ENCODE measurements around the gene CIBAR2. TPM values are rescaled to one million over a fixed set of nuclear protein-coding genes. Genes with fewer than 3 reads are reported as not detected.

Gene CIBAR2
- total and polyA plus RNA-seq, 2 donors: 0.09 to 0.46 TPM

GRCh38 chr16:85113168-85113733, 979 bp upstream of the CIBAR2 start:
- Histone ChIP-seq H3K9me3 (ENCODE audit: control insufficient read depth in 2 of 2, insufficient read depth in 1 of 2, low read length in 1 of 2) (peaks cover 0 to 5% of the 10 kb centered on the region in 2 donors), H3K27me3 (ENCODE audit: control insufficient read depth in 2 of 2, insufficient read depth in 1 of 2, low read length in 1 of 2) (no peaks in the 10 kb centered on the region), H3K4me3 (ENCODE audit: low read length in 2 of 2) (no peak overlapping the region), H3K27ac (ENCODE audit: low read depth in 1 of 2, low read length in 1 of 2) (no peak overlapping the region), H3K36me3 (ENCODE audit: control insufficient read depth in 2 of 2, insufficient read depth in 2 of 2, low read length in 1 of 2) (no peaks in the 10 kb centered on the region), H3K4me1 (ENCODE audit: control insufficient read depth in 2 of 2, insufficient read depth in 2 of 2, low read length in 2 of 2) (peaks cover 0 to 8% of the 10 kb centered on the region in 2 donors)
- DNase-seq (ENCODE audit: low read depth in 6 of 9, low spot score in 9 of 9): no peak
- 97% methylated on average over 14 of the region's 14 CpGs for WGBS

DNA sequence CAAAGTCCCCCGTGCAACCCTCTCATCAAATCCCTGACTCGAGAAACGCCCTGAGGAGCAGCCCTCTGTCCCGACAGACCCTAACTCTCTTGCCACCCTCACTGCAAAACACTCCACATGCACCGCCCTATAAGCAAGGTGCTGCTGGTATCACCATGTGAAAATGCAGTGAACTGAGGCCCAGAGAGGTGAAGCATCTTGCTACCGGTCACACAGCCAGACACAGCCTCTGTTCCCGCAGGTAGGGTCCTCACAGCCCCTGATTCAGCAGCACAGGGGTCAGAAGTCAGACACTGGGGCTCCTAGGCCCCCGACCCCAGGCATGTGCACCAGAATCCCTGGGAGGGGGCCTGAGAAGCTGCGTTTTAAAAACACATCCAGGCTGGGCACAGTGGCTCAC, 1.1 kb downstream of the CIBAR2 start:
- DNase-seq (ENCODE audit: low read depth in 6 of 9, low spot score in 9 of 9): no peak
- H3K27me3 ChIP-seq (ENCODE audit: control insufficient read depth in 2 of 2, insufficient read depth in 1 of 2, low read length in 1 of 2): no peaks in the 10 kb centered on the region
- WGBS: 89% methylated on average over 9 of the region's 9 CpGs

GRCh38 chr16:85110105-85110504, 2.2 kb downstream of the CIBAR2 start:
- H3K27ac ChIP-seq (ENCODE audit: low read depth in 1 of 2, low read length in 1 of 2): no peak overlapping the region
- 98% methylated on average over 19 of the region's 19 CpGs for WGBS
- DNase-seq (ENCODE audit: low read depth in 6 of 9, low spot score in 9 of 9): no peak

More for the DNA sequence above, 1.1 kb downstream of the CIBAR2 start:
- Histone ChIP-seq H3K9me3 (ENCODE audit: control insufficient read depth in 2 of 2, insufficient read depth in 1 of 2, low read length in 1 of 2) (peaks cover 0 to 4% of the 10 kb centered on the region in 2 donors), H3K27ac (ENCODE audit: low read depth in 1 of 2, low read length in 1 of 2) (no peak overlapping the region), H3K4me1 (ENCODE audit: control insufficient read depth in 2 of 2, insufficient read depth in 2 of 2, low read length in 2 of 2) (peaks cover 0 to 8% of the 10 kb centered on the region in 2 donors), H3K36me3 (ENCODE audit: control insufficient read depth in 2 of 2, insufficient read depth in 2 of 2, low read length in 1 of 2) (no peaks in the 10 kb centered on the region), H3K4me3 (ENCODE audit: low read length in 2 of 2) (no peak overlapping the region)

DNA sequence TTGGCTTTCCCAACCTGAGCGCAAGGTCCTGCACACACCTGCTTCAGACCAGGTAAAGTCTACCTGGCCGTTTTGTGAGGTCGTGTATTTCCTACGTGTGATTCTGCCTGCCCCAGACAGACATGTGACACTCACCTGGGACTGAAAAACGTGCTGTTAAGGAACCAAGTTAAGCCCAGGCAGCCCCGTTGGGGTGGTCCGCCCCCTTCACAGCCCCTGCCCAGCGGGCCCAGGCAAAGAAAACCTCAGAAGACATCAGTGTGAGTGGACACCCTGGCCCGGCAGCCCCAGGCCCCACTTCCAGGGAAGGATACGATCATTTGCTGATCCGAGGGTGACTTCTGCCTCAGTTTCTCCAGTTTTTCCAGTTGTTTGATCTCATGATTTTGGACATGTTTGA, 4.7 kb downstream of the CIBAR2 start:
- peaks cover 0 to 4% of the 10 kb centered on the region in 2 donors for H3K9me3 ChIP-seq (ENCODE audit: control insufficient read depth in 2 of 2, insufficient read depth in 1 of 2, low read length in 1 of 2)
- H3K27me3 ChIP-seq (ENCODE audit: control insufficient read depth in 2 of 2, insufficient read depth in 1 of 2, low read length in 1 of 2): no peaks in the 10 kb centered on the region
- no peak overlapping the region for H3K27ac ChIP-seq (ENCODE audit: low read depth in 1 of 2, low read length in 1 of 2)
- no peak overlapping the region for H3K4me3 ChIP-seq (ENCODE audit: low read length in 2 of 2)
- H3K36me3 ChIP-seq (ENCODE audit: control insufficient read depth in 2 of 2, insufficient read depth in 2 of 2, low read length in 1 of 2): no peaks in the 10 kb centered on the region
- DNase-seq (ENCODE audit: low read depth in 6 of 9, low spot score in 9 of 9): no peak
- WGBS: 95% methylated on average over 11 of the region's 11 CpGs
- peaks cover 0 to 21% of the 10 kb centered on the region in 2 donors for H3K4me1 ChIP-seq (ENCODE audit: control insufficient read depth in 2 of 2, insufficient read depth in 2 of 2, low read length in 2 of 2)

More at GRCh38 chr16:85110105-85110504, 2.2 kb downstream of the CIBAR2 start:
- H3K4me3 ChIP-seq (ENCODE audit: low read length in 2 of 2): no peak overlapping the region
- H3K9me3 ChIP-seq (ENCODE audit: control insufficient read depth in 2 of 2, insufficient read depth in 1 of 2, low read length in 1 of 2): peaks cover 0 to 4% of the 10 kb centered on the region in 2 donors
- peaks cover 0 to 10% of the 10 kb centered on the region in 2 donors for H3K4me1 ChIP-seq (ENCODE audit: control insufficient read depth in 2 of 2, insufficient read depth in 2 of 2, low read length in 2 of 2)
- no peaks in the 10 kb centered on the region for H3K36me3 ChIP-seq (ENCODE audit: control insufficient read depth in 2 of 2, insufficient read depth in 2 of 2, low read length in 1 of 2)
- H3K27me3 ChIP-seq (ENCODE audit: control insufficient read depth in 2 of 2, insufficient read depth in 1 of 2, low read length in 1 of 2): no peaks in the 10 kb centered on the region

- DNase-seq (ENCODE audit: low read depth in 6 of 9, low spot score in 9 of 9): no peak
- H3K27me3 ChIP-seq (ENCODE audit: control insufficient read depth in 2 of 2, insufficient read depth in 1 of 2, low read length in 1 of 2): no peaks in the 10 kb centered on the region
- H3K4me3 ChIP-seq (ENCODE audit: low read length in 2 of 2): no peak overlapping the region
- H3K9me3 ChIP-seq (ENCODE audit: control insufficient read depth in 2 of 2, insufficient read depth in 1 of 2, low read length in 1 of 2): peaks cover 0 to 4% of the 10 kb centered on the region in 2 donors
- no peaks in the 10 kb centered on the region for H3K36me3 ChIP-seq (ENCODE audit: control insufficient read depth in 2 of 2, insufficient read depth in 2 of 2, low read length in 1 of 2)
- H3K27ac ChIP-seq (ENCODE audit: low read depth in 1 of 2, low read length in 1 of 2): no peak overlapping the region
- 92% methylated on average over 9 of the region's 9 CpGs for WGBS
- H3K4me1 ChIP-seq (ENCODE audit: control insufficient read depth in 2 of 2, insufficient read depth in 2 of 2, low read length in 2 of 2): peaks cover 0 to 21% of the 10 kb centered on the region in 2 donors
Observed at GRCh38 chr16:85107083-85107482, 5.2 kb downstream of the CIBAR2 start.

DNA sequence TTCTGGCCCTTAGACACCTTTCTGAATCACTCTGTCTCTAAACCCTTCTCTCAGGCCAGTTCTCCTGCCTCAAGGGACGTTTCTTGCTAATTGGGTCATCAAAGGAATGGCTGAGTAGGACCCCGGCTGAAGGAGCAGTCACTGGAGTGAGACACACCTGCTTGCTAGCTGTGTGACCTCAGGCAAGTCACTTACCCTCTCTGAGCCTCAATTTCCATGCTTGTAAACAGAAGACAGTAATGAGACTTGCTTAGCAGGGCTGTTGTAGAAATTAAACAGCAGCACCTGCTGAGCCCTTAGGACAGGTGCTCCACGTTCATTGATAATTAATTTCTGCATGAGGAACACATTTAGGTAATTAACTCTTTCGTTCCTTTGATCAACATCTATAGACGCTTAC, 6.8 kb downstream of the CIBAR2 start:
- 94% methylated on average over 5 of the region's 5 CpGs for WGBS
- H3K36me3 ChIP-seq (ENCODE audit: control insufficient read depth in 2 of 2, insufficient read depth in 2 of 2, low read length in 1 of 2): no peaks in the 10 kb centered on the region
- no peak for DNase-seq (ENCODE audit: low read depth in 6 of 9, low spot score in 9 of 9)
- no peaks in the 10 kb centered on the region for H3K27me3 ChIP-seq (ENCODE audit: control insufficient read depth in 2 of 2, insufficient read depth in 1 of 2, low read length in 1 of 2)
- peaks cover 0 to 4% of the 10 kb centered on the region in 2 donors for H3K9me3 ChIP-seq (ENCODE audit: control insufficient read depth in 2 of 2, insufficient read depth in 1 of 2, low read length in 1 of 2)
- no peak overlapping the region for H3K4me3 ChIP-seq (ENCODE audit: low read length in 2 of 2)
- peaks cover 0 to 21% of the 10 kb centered on the region in 2 donors for H3K4me1 ChIP-seq (ENCODE audit: control insufficient read depth in 2 of 2, insufficient read depth in 2 of 2, low read length in 2 of 2)
- H3K27ac ChIP-seq (ENCODE audit: low read depth in 1 of 2, low read length in 1 of 2): no peak overlapping the region

GRCh38 chr16:85104821-85105391, 7.4 kb downstream of the CIBAR2 start:
- Histone ChIP-seq H3K4me1 (ENCODE audit: control insufficient read depth in 2 of 2, insufficient read depth in 2 of 2, low read length in 2 of 2) (peaks cover 0 to 21% of the 10 kb centered on the region in 2 donors), H3K27ac (ENCODE audit: low read depth in 1 of 2, low read length in 1 of 2) (peak overlapping the region in 1 of 2 donors; percentile 65), H3K27me3 (ENCODE audit: control insufficient read depth in 2 of 2, insufficient read depth in 1 of 2, low read length in 1 of 2) (no peaks in the 10 kb centered on the region), H3K9me3 (ENCODE audit: control insufficient read depth in 2 of 2, insufficient read depth in 1 of 2, low read length in 1 of 2) (peaks cover 0 to 4% of the 10 kb centered on the region in 2 donors), H3K36me3 (ENCODE audit: control insufficient read depth in 2 of 2, insufficient read depth in 2 of 2, low read length in 1 of 2) (no peaks in the 10 kb centered on the region), H3K4me3 (ENCODE audit: low read length in 2 of 2) (no peak overlapping the region)
- peak in 5 of 9 donors; percentile 46 to 79 (median 49) for DNase-seq (ENCODE audit: low read depth in 6 of 9, low spot score in 9 of 9)
- 16% methylated on average over 11 of the region's 11 CpGs for WGBS

GRCh38 chr16:85104147-85104546, 8.1 kb downstream of the CIBAR2 start:
- WGBS: 96% methylated on average over 12 of the region's 12 CpGs
- Histone ChIP-seq H3K4me3 (ENCODE audit: low read length in 2 of 2) (no peak overlapping the region), H3K36me3 (ENCODE audit: control insufficient read depth in 2 of 2, insufficient read depth in 2 of 2, low read length in 1 of 2) (no peaks in the 10 kb centered on the region), H3K4me1 (ENCODE audit: control insufficient read depth in 2 of 2, insufficient read depth in 2 of 2, low read length in 2 of 2) (peaks cover 0 to 21% of the 10 kb centered on the region in 2 donors), H3K27ac (ENCODE audit: low read depth in 1 of 2, low read length in 1 of 2) (no peak overlapping the region), H3K9me3 (ENCODE audit: control insufficient read depth in 2 of 2, insufficient read depth in 1 of 2, low read length in 1 of 2) (peaks cover 0 to 4% of the 10 kb centered on the region in 2 donors), H3K27me3 (ENCODE audit: control insufficient read depth in 2 of 2, insufficient read depth in 1 of 2, low read length in 1 of 2) (no peaks in the 10 kb centered on the region)
- no peak for DNase-seq (ENCODE audit: low read depth in 6 of 9, low spot score in 9 of 9)

DNA sequence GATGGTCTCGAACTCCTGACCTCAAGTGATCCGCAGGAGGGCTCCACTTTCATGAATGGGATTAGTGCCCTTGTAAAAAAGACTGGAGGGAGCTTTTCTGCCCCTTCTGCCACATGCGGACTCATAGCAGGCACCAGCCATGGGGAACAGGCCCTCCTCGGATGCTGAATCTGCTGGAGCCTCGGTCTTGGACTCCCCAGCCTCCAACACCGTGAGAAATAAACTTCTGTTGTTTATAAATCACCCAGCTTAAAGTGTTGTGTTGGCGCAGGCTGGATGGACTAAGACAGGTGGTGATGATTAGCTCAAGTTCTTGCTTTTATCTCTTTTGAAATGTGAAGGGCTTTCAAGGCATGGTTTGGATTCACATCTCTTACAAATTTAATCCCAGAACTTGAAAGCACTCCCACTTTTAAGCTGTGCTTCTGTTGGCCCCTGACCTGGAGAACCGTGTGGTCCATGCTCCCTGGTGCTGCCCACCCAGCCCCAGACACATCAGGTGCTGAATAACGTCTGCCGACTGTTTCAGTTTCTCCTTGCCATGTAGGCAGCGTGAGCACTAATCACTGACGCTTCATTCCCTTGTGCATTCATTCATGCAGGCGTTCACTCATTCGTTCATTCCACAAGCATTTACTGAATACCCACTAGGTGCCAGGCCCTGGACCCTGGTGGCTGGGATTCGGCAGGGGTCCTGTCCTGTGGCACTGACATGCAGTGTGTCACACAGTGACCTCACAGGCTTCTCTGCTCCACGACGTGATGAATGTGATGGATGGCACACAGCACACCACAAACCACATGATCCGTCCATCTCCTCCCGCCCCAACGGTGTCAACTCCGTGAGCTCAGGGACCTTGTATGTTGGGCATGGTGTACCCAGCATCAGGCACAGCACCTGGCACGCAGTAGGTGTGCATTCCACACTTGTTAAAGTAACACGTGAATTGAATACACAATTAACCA, 8.9 kb downstream of the CIBAR2 start:
- H3K27ac ChIP-seq (ENCODE audit: low read depth in 1 of 2, low read length in 1 of 2): no peak overlapping the region
- peaks cover 0 to 21% of the 10 kb centered on the region in 2 donors for H3K4me1 ChIP-seq (ENCODE audit: control insufficient read depth in 2 of 2, insufficient read depth in 2 of 2, low read length in 2 of 2)
- WGBS: 84% methylated on average over 23 of the region's 23 CpGs
- H3K36me3 ChIP-seq (ENCODE audit: control insufficient read depth in 2 of 2, insufficient read depth in 2 of 2, low read length in 1 of 2): no peaks in the 10 kb centered on the region
- H3K27me3 ChIP-seq (ENCODE audit: control insufficient read depth in 2 of 2, insufficient read depth in 1 of 2, low read length in 1 of 2): no peaks in the 10 kb centered on the region
- peaks cover 0 to 4% of the 10 kb centered on the region in 2 donors for H3K9me3 ChIP-seq (ENCODE audit: control insufficient read depth in 2 of 2, insufficient read depth in 1 of 2, low read length in 1 of 2)
- no peak for DNase-seq (ENCODE audit: low read depth in 6 of 9, low spot score in 9 of 9)
- no peak overlapping the region for H3K4me3 ChIP-seq (ENCODE audit: low read length in 2 of 2)

Measured in thymus (tissue), 11 donors.